H9 (cell line): ENCODE measurements around the gene ARMC10. TPM values are rescaled to one million over a fixed set of nuclear protein-coding genes. Genes with fewer than 3 reads are reported as not detected.

Source experiments
- DNase-seq: peaks from one replicate; pipeline ENCODE4 v3.0.0-alpha.2; 2017
- H2AFZ ChIP-seq: one replicate; pipeline ENCODE4 v1.6.1; 2013; ENCODE audit warnings: mild to moderate bottlenecking, low read length, control low read depth, moderate library complexity
- H2AK5ac ChIP-seq: 2 replicates; pipeline ENCODE4 v1.6.1; 2013; ENCODE audit warnings: low read length, control low read depth, mixed read lengths; ENCODE audit not compliant: insufficient read length
- H2BK120ac ChIP-seq: one replicate; pipeline ENCODE4 v1.6.1; 2013; ENCODE audit warnings: low read depth, mild to moderate bottlenecking, low read length, control low read depth, inconsistent platforms; ENCODE audit not compliant: poor library complexity, severe bottlenecking
- H2BK12ac ChIP-seq: 2 replicates; pipeline ENCODE4 v1.6.1; 2013; ENCODE audit warnings: low read length, control low read depth, mixed read lengths, low read depth; ENCODE audit not compliant: insufficient read length
- H2BK15ac ChIP-seq: 2 replicates; pipeline ENCODE4 v1.6.1; 2013; ENCODE audit warnings: low read depth, low read length, control low read depth
- H2BK20ac ChIP-seq: one replicate; pipeline ENCODE4 v1.6.1; 2013; ENCODE audit warnings: low read depth, mild to moderate bottlenecking, low read length, control low read depth, inconsistent platforms; ENCODE audit not compliant: poor library complexity, severe bottlenecking
- H2BK5ac ChIP-seq: 2 replicates; pipeline ENCODE4 v1.6.1; 2013; ENCODE audit warnings: low read length, control low read depth, mixed read lengths; ENCODE audit not compliant: insufficient read length
- H3K14ac ChIP-seq: 2 replicates; pipeline ENCODE4 v1.6.1; 2013; ENCODE audit warnings: low read length, control low read depth; ENCODE audit not compliant: insufficient read depth
- H3K18ac ChIP-seq: 2 replicates; pipeline ENCODE4 v1.6.1; 2013; ENCODE audit warnings: low read depth, mild to moderate bottlenecking, mixed read lengths, low read length, control low read depth; ENCODE audit not compliant: insufficient read length
- H3K23ac ChIP-seq: 2 replicates; pipeline ENCODE4 v1.6.1; 2013; ENCODE audit warnings: low read length, control low read depth, mixed read lengths, low read depth; ENCODE audit not compliant: insufficient read length
- H3K23me2 ChIP-seq: 2 replicates; pipeline ENCODE4 v1.6.1; 2013; ENCODE audit warnings: low read depth, mild to moderate bottlenecking, mixed read lengths, low read length, control low read depth; ENCODE audit not compliant: insufficient read length, poor library complexity, severe bottlenecking
- H3K27ac ChIP-seq: 2 replicates; pipeline ENCODE4 v1.5.1; 2013; ENCODE audit warnings: low read length, control low read depth, mixed read lengths, low read depth; ENCODE audit not compliant: insufficient read length
- H3K27me3 ChIP-seq: 2 replicates; pipeline ENCODE4 v1.6.1; 2013; ENCODE audit warnings: low read length, control low read depth, inconsistent platforms; ENCODE audit not compliant: insufficient read depth
- H3K4ac ChIP-seq: 2 replicates; pipeline ENCODE4 v1.6.1; 2013; ENCODE audit warnings: low read depth, mild to moderate bottlenecking, control low read depth, inconsistent platforms, low read length, moderate library complexity
- H3K4me1 ChIP-seq: 2 replicates; pipeline ENCODE4 v1.6.1; 2013; ENCODE audit warnings: low read length, control low read depth, inconsistent platforms; ENCODE audit not compliant: insufficient read depth
- H3K4me2 ChIP-seq: 2 replicates; pipeline ENCODE4 v1.6.1; 2013; ENCODE audit warnings: low read length, control low read depth, mixed read lengths; ENCODE audit not compliant: insufficient read length, insufficient read depth
- H3K56ac ChIP-seq: 2 replicates; pipeline ENCODE4 v1.6.1; 2013; ENCODE audit warnings: low read depth, mild to moderate bottlenecking, mixed read lengths, low read length, control low read depth; ENCODE audit not compliant: insufficient read length
- H3K79me1 ChIP-seq: 2 replicates; pipeline ENCODE4 v1.6.1; 2013; ENCODE audit warnings: low read depth, mild to moderate bottlenecking, moderate library complexity, low read length, control low read depth, inconsistent platforms; ENCODE audit not compliant: insufficient read depth, poor library complexity, severe bottlenecking
- H3K79me2 ChIP-seq: 2 replicates; pipeline ENCODE4 v1.6.1; 2013; ENCODE audit warnings: low read length, control low read depth, inconsistent platforms; ENCODE audit not compliant: insufficient read depth
- H3K9ac ChIP-seq: 2 replicates; pipeline ENCODE4 v1.6.1; 2013; ENCODE audit warnings: low read length, control low read depth, mixed read lengths; ENCODE audit not compliant: insufficient read length; ENCODE audit errors: extremely low read depth
- H3K9me3 ChIP-seq: one replicate; pipeline ENCODE4 v1.6.1; 2013; ENCODE audit warnings: low read depth, low read length, inconsistent platforms; ENCODE audit not compliant: control insufficient read depth
- H3T11ph ChIP-seq: one replicate; pipeline ENCODE4 v1.6.1; 2013; ENCODE audit warnings: mild to moderate bottlenecking, low read length, control low read depth, inconsistent platforms
- H4K20me1 ChIP-seq: one replicate; pipeline ENCODE4 v1.6.1; 2013; ENCODE audit not compliant: control insufficient read depth, insufficient read length, insufficient read depth
- H4K5ac ChIP-seq: 2 replicates; pipeline ENCODE4 v1.6.1; 2013; ENCODE audit warnings: low read depth, mild to moderate bottlenecking, mixed read lengths, low read length, control low read depth; ENCODE audit not compliant: insufficient read length
- H4K8ac ChIP-seq: replicated peaks from 2 replicates; pipeline ENCODE4 v1.6.1; 2013; ENCODE audit warnings: low read length, control low read depth, mixed read lengths, low read depth; ENCODE audit not compliant: insufficient read length
- H4K91ac ChIP-seq: 2 replicates; pipeline ENCODE4 v1.6.1; 2013; ENCODE audit warnings: low read depth, mild to moderate bottlenecking, moderate library complexity, mixed read lengths, low read length, control low read depth; ENCODE audit not compliant: insufficient read length
- H3K27ac Mint-ChIP-seq, 3 experiments: 2 replicates in 2 of 3; 3 replicates in 1 of 3; pipeline ENCODE4 v1.8.0; 2020 to 2021; ENCODE audit warnings: mixed read lengths in 3 of 3, mild to moderate bottlenecking in 1 of 3, moderate library complexity in 1 of 3
- H3K27me3 Mint-ChIP-seq: 2 replicates; pipeline ENCODE4 v1.8.0; 2021; ENCODE audit warnings: low read depth, mild to moderate bottlenecking, moderate library complexity, mixed read lengths
- H3K36me3 Mint-ChIP-seq, 3 experiments: 2 replicates in 2 of 3; 3 replicates in 1 of 3; pipeline ENCODE4 v1.8.0; 2020 to 2021; ENCODE audit warnings: low read depth in 3 of 3, mixed read lengths in 3 of 3; ENCODE audit not compliant: insufficient read depth in 1 of 3
- H3K4me1 Mint-ChIP-seq, 2 experiments: 2 replicates each; pipeline ENCODE4 v1.8.0; 2020; ENCODE audit warnings: mixed read lengths in 2 of 2
- H3K4me3 Mint-ChIP-seq, 2 experiments: 2 replicates in 1 of 2; 3 replicates in 1 of 2; pipeline ENCODE4 v1.8.0; 2020 to 2021; ENCODE audit warnings: mild to moderate bottlenecking in 2 of 2, mixed read lengths in 2 of 2, moderate library complexity in 1 of 2
- H3K9me3 Mint-ChIP-seq, 2 experiments: 2 replicates in 1 of 2; 3 replicates in 1 of 2; pipeline ENCODE4 v1.8.0; 2020; ENCODE audit warnings: mild to moderate bottlenecking in 2 of 2, mixed read lengths in 2 of 2, moderate library complexity in 1 of 2
- total RNA-seq: library from RNA; stranded (reverse); gene quantifications from 2 replicates; pipeline ENCODE4 v1.2.1, GENCODE V29; 2021
- TF ChIP-seq, protein P1 (sequence below): fragments of 200-600 bp; sonication (generic); conservative IDR thresholded peaks from 3 replicates; pipeline ENCODE4 v1.8.0; 2021; ENCODE audit warnings: antibody characterized with exemption, mild to moderate bottlenecking

The ARMC10 gene
- total RNA-seq, 1 experiment from 2014 or later, result 46.8 TPM

DNA sequence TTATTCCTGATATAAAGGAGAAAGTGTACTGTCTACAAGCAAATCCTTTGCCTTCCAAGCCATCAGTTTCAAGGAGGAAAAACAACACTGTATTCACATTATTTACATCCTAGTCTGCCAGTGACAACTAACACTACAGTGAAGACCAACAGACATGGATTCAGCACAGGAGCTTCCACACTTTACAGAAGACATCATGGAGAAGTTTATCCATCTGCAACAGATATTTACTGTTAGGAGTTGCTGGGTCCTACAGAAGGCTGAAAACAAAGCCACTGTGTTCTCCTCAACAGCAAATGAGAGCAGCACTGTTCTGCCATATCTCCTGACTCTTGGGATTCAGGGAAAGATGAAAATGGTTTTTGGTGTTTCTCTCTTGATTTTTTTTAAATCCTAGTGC is 42.1 kb downstream of the ARMC10 start:
- Histone ChIP-seq H3K23me2 (no peaks in the 10 kb centered on the region), H3K4ac (no peak overlapping the region), H3K9me3 (no peaks in the 10 kb centered on the region), H3K23ac (no peak overlapping the region), H2BK20ac (no peak overlapping the region), H4K5ac (no peak overlapping the region), H3K79me2 (no peaks in the 10 kb centered on the region), H4K91ac (no peak overlapping the region), H3K56ac (no peak overlapping the region), H3K18ac (no peak overlapping the region), H3K4me1 (no peaks in the 10 kb centered on the region), H2BK120ac (no peak overlapping the region), H3K4me2 (no peak overlapping the region), H3K14ac (no peak overlapping the region), H2BK5ac (no peak overlapping the region), H3K27ac (no peak overlapping the region), H3T11ph (no peak overlapping the region), H4K20me1 (no peaks in the 10 kb centered on the region), H2AK5ac (no peak overlapping the region), H2BK15ac (no peak overlapping the region), H3K9ac (no peak overlapping the region), H2AFZ (no peak overlapping the region), H2BK12ac (no peak overlapping the region), H3K79me1 (no peaks in the 10 kb centered on the region), H3K27me3 (no peaks in the 10 kb centered on the region), H4K8ac (no peak overlapping the region)
- TF ChIP-seq, protein P1, sequence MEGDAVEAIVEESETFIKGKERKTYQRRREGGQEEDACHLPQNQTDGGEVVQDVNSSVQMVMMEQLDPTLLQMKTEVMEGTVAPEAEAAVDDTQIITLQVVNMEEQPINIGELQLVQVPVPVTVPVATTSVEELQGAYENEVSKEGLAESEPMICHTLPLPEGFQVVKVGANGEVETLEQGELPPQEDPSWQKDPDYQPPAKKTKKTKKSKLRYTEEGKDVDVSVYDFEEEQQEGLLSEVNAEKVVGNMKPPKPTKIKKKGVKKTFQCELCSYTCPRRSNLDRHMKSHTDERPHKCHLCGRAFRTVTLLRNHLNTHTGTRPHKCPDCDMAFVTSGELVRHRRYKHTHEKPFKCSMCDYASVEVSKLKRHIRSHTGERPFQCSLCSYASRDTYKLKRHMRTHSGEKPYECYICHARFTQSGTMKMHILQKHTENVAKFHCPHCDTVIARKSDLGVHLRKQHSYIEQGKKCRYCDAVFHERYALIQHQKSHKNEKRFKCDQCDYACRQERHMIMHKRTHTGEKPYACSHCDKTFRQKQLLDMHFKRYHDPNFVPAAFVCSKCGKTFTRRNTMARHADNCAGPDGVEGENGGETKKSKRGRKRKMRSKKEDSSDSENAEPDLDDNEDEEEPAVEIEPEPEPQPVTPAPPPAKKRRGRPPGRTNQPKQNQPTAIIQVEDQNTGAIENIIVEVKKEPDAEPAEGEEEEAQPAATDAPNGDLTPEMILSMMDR, result no peak
- peaks cover 12 to 16% (median 15%) of the 10 kb centered on the region in 3 experiments; a peak in 6 of 7 replicates for H3K36me3 Mint-ChIP-seq
- no peak for DNase-seq
- H3K4me3 Mint-ChIP-seq, result no peak overlapping the region
- H3K27me3 Mint-ChIP-seq, result no peaks in the 10 kb centered on the region
- H3K9me3 Mint-ChIP-seq, result no peaks in the 10 kb centered on the region
- no peak overlapping the region for H3K27ac Mint-ChIP-seq
- no peaks in the 10 kb centered on the region for H3K4me1 Mint-ChIP-seq
